Gastrocnemius medialis (tissue), 4 donors: ENCODE results near the gene PRDX6.

Source experiments
- POLR2A ChIP-seq, 2 donors: fragments of 450-650 bp; IDR thresholded peaks; one replicate each; pipeline ENCODE4 v1.6.1; 2017; ENCODE audit warnings: antibody characterized with exemption in 2 of 2, mild to moderate bottlenecking in 2 of 2, moderate library complexity in 2 of 2
- TF ChIP-seq, protein P1 (sequence below), 5 experiments: fragments of 450-650 bp in 3 of 5; fragments of 200-600 bp in 2 of 5; sonication (generic) in 2 of 5; IDR thresholded peaks in 4 of 5; conservative IDR thresholded peaks in 1 of 5; 1 replicate in 4 of 5; 2 replicates in 1 of 5; pipeline ENCODE4 v1.5.1; 2016 to 2019; ENCODE audit warnings: antibody characterized with exemption in 5 of 5, mild to moderate bottlenecking in 3 of 5, moderate library complexity in 3 of 5

DNA sequence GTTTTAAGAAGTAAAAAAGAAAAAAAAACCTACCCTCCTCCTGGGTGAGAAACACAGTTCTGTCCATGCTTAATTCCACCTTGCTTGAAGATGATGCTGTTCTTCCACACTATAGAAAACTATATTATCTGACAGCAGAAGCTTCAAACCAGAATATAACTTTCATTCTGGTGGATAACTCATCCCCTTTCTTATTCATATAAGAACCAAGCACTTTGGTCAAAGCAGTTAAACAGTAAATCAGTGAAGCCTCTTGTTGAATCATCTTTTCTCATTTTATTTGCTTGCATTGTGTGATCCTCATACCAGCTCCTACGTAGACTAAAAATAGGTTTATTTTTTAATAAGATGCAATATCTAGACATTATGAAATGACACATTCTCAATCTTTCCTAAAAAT lies 36.7 kb upstream of the PRDX6 start:
- TF ChIP-seq, protein P1, sequence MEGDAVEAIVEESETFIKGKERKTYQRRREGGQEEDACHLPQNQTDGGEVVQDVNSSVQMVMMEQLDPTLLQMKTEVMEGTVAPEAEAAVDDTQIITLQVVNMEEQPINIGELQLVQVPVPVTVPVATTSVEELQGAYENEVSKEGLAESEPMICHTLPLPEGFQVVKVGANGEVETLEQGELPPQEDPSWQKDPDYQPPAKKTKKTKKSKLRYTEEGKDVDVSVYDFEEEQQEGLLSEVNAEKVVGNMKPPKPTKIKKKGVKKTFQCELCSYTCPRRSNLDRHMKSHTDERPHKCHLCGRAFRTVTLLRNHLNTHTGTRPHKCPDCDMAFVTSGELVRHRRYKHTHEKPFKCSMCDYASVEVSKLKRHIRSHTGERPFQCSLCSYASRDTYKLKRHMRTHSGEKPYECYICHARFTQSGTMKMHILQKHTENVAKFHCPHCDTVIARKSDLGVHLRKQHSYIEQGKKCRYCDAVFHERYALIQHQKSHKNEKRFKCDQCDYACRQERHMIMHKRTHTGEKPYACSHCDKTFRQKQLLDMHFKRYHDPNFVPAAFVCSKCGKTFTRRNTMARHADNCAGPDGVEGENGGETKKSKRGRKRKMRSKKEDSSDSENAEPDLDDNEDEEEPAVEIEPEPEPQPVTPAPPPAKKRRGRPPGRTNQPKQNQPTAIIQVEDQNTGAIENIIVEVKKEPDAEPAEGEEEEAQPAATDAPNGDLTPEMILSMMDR (IDR thresholded peaks at IDR 0.05 in 4 of 5, conservative IDR thresholded peaks at IDR 0.05 in 1 of 5), result no peak
- no peak for TF ChIP-seq POLR2A (IDR thresholded peaks at IDR 0.05)
